GM21576 (cell line): Measurements from ENCODE around the gene ELAPOR1.

Experiments used
- ATAC-seq: cut with Tn5 transposase; IDR thresholded peaks from one replicate; pipeline ENCODE4 v1.9.1; 2021; ENCODE audit warnings: mild to moderate bottlenecking, moderate library complexity; ENCODE audit not compliant: unreplicated experiment

Gene ELAPOR1

DNA sequence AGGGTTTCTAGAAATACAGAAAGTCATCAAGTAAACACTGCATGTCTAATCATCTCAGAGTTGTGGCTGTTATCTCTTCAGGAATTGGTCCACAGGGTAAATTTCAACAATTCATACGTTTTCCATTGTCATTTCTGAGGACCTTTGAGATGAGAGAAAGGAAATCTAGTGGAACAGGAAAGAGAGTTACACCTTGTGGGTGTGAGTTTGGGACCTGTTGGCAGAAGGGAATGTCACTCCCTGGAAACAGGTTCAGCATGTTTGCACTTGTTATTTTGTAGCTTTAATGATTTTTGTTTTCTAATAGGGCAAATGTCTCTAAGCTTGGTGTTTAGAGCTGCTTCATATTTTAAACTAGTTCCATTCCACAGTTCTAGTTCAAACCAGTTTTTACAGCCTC lies 17.8 kb upstream of the ELAPOR1 start:
- ATAC-seq = no peak

DNA sequence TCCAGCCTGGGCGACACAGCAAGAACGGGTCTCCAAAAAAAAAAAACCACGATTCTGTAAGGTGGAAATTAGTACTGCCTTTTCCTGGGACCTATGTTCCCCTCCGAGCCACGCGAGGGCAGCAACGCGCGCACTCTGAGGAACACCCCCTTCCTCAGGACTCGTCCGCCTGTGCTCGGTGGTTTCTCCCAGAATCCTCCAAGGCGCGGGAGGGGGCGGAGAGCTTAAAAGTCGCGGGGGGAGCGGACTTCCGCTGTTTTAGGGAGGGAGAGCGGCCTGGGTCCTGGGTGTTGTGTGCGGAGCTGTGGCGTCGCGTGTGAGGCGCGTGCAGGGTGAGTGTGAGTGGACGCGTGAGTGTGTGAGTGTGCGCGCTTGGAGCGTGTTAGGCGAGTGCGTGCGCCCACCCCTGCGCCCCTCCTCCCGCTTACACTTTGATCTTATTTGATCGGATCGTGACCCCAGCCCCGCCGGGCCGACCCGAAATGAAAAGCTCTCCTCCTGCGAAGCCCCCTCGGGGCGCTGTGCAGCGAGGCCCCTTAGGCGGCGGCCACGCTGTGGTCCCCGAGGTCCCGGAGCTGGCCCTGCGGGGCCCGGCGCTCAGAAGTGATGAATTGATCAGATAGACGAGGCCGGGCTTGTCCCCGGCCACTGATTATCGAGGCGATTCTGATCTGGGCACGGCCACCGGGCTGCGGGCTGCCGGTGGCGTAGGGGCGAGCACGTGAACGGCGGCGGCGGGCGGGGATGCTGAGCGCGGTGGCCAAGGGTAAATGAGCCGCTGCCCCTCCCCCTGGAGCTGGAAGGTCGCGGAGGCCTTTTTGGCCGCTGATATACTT lies 13.8 kb upstream of the ELAPOR1 start:
- peak; percentile 92 for ATAC-seq

- no peak for ATAC-seq
These were observed 9.4 kb upstream of the ELAPOR1 start for GRCh38 chr1:109104364-109105151.

GRCh38 chr1:109105881-109106280 lies 8.0 kb upstream of the ELAPOR1 start:
- ATAC-seq = no peak

- ATAC-seq = no peak
These were observed 6.1 kb upstream of the ELAPOR1 start for GRCh38 chr1:109107785-109108184.

- ATAC-seq = no peak
These were observed 4.0 kb upstream of the ELAPOR1 start for GRCh38 chr1:109109906-109110305.

DNA sequence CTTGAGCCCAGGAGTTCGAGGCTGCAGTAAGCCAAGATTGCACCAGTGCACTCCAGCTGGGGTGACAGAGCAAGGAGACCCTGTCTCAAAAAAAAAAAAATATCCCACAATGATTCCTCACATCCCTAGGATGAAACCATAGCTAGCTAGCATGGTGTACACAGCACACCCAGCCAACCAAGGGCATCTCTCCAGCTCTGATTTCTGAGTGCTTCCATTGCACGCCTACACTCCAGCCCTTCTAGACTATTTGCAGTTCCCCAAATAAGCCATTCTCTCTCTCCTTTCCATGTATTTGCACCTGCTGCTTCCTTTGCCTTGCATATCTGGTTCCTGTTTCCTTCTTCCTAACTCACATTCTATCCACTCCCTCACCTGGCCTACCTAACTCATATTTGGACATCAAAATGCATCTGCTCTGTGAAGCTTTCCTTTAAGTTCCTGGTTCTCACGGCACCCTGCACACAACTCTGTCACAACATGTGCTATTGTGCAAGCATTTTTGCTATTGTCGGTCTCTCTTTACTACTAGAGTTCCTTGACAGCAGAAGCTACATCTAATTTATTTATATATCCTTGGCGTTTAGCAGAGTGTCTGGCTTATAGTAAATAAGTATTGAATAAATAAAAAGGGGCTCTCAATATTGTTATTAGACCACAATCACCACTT lies 2.4 kb upstream of the ELAPOR1 start:
- no peak for ATAC-seq

DNA sequence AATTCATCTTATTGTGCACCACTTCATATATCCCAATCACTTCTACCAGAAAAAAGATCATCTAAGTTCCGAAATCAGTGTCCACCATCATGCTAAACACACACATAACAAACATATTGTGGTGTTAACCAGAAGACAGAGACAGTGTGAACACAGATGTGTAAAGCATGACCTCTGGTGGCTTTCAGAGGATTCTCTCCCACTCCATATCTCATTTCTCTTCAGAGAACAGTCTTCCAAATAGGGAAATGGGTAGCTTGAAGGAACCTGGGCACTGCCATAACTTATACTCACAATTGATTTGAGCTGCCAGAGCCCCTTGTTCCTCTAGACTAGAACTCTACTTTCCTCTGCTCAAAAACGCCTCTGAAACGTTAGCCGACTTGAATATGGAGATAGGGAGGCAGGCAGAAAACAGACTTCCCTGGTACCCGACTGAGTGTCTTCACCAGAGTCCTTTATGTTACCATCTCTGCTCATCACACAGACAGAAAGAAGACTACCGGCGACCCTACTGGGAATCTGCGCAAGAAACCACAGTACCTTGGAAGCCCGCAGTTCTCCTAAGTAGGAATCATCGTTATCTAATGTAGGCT lies 1.8 kb upstream of the ELAPOR1 start:
- ATAC-seq = no peak

- ATAC-seq = peak; percentile 69
These were observed 1.1 kb upstream of the ELAPOR1 start for GRCh38 chr1:109112652-109113285.

GRCh38 chr1:109114342-109114674 lies 393 bp downstream of the ELAPOR1 start:
- no peak for ATAC-seq

DNA sequence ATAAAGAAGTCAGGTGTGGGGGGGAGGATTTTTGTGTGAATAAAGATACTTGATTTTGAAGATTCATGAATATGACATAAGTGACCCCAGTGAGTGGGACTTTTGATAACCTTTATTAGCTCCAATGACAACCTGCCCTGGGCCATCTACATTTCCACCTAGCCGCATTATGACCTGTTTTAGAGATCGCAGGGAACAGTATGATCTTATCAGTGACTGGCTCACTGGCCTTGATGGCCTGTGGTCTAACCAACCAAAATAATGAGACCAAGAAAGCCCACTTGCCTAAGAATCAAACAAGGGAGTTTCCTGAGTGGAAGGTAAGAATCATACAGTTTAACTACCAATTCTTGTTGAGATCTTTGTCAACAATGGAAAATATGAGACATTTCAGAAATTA lies 1.8 kb downstream of the ELAPOR1 start:
- no peak for ATAC-seq

- no peak for ATAC-seq
These were observed 2.4 kb downstream of the ELAPOR1 start for GRCh38 chr1:109116286-109116685.

- no peak for ATAC-seq
These were observed 4.2 kb downstream of the ELAPOR1 start for GRCh38 chr1:109118089-109118488.

DNA sequence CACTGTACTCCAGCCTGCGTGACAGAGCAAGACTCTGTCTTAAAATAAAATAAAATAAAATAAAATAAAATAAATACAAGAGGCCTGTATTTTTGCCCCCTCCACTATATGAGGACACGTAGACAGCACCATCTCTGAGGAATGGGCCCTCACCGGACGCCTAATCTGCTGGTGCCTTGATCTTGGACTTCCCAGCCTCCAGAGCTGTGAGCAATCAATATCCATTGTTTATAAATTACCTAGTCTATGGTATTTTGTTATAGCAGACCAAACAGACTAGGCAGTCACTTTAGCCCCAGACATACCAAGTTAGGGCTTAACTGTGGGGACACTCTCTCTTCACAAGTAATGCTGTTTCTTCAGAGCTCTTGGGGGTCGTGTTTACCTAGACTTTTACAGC lies 6.4 kb downstream of the ELAPOR1 start:
- no peak for ATAC-seq

GRCh38 chr1:109131059-109131458 lies 17.1 kb downstream of the ELAPOR1 start:
- no peak for ATAC-seq

DNA sequence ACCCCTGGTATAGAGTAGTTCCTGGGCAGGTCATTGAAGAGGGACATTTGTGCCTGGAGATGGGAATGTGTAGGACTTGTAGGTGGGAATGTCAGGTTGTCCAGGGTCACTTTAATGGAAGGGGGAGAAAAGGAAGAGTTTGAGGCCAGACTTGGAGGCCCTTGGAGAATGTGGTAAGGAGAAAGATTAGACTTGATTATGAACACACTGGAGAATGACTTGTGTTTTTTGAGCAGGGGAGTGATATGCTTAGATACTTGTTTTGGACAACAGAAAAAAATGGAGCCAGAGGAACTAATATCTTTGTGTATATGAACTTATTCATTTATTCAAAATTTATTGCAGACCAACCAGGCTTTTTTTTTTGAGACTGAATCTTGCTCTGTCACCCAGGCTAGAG lies 17.9 kb downstream of the ELAPOR1 start:
- no peak for ATAC-seq

- no peak for ATAC-seq
These were observed 19.2 kb downstream of the ELAPOR1 start for GRCh38 chr1:109133002-109133706.

DNA sequence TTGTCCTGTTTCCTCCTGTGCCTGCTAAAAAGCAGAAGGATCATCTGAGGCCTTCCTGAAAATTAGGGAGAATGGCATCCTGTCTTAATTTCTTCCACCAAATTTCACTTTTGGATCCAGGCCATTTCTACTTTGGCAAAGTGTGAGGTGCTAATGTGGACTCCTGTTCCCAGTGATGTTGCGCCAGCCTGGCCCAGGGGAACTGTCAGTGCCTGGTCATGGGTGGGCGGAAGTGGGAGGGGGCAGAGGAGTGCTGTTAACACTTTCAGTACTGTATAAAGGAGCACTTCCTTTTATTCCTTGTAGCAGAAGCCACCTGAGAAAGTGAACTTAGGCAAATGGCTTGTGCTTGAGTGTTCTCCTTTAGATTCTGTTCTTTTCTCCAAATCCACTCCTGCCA lies 19.9 kb downstream of the ELAPOR1 start:
- ATAC-seq = no peak

- ATAC-seq = peak; percentile 63
These were observed 20.5 kb downstream of the ELAPOR1 start for GRCh38 chr1:109134423-109134822.

DNA sequence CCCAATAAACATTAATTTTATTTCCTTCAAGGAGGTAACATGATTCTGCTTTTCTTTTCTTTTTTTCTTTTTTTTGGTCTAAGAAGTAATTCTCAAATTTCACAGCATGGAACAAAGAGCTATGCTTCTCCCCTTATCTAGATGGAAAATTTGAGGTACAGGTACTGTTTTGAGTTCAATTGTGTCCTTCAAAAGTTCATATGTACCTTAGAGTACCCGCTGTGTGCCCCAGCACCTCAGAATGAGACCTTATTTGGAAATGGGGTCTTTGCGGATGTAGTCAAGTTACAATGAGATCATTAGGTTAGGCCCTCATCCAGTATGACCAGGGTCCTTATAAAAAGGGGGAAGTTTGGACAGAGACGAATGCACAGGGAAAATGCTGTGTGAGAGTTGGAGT lies 22.0 kb downstream of the ELAPOR1 start:
- no peak for ATAC-seq
